CD14-positive monocyte (primary cell): Measurements from ENCODE around the gene HERC5. TPM values are rescaled to one million over a fixed set of nuclear protein-coding genes. Genes with fewer than 3 reads are reported as not detected.

ENCODE experiments used
- DNase-seq, 3 donors: peaks; one replicate each; pipeline ENCODE4 v3.0.0-alpha.2; 2011 to 2022
- H2AFZ ChIP-seq: 2 replicates; pipeline ENCODE4 v1.6.0; 2012; ENCODE audit warnings: mild to moderate bottlenecking, low read depth, low read length, inconsistent platforms; ENCODE audit not compliant: insufficient read depth, poor library complexity, severe bottlenecking
- H3K27ac ChIP-seq, 2 donors: 1 replicate in 1 of 2; 2 replicates in 1 of 2; pipeline ENCODE4 v1.5.1; 2012 to 2013; ENCODE audit warnings: low read length in 2 of 2, control low read depth in 1 of 2, inconsistent platforms in 1 of 2, low read depth in 1 of 2, mild to moderate bottlenecking in 1 of 2
- H3K27me3 ChIP-seq, 2 donors: one replicate each; pipeline versions ENCODE4 v1.6.0 to v1.6.1; 2011 to 2013; ENCODE audit warnings: low read length in 2 of 2; ENCODE audit not compliant: control insufficient read depth in 2 of 2, insufficient read depth in 2 of 2
- H3K36me3 ChIP-seq, 2 donors: replicated peaks in 1 of 2; 1 replicate in 1 of 2; 2 replicates in 1 of 2; pipeline versions ENCODE4 v1.5.1 to v1.6.1; 2012 to 2013; ENCODE audit warnings: low read length in 2 of 2, control low read depth in 1 of 2, inconsistent platforms in 1 of 2, mild to moderate bottlenecking in 1 of 2; ENCODE audit not compliant: insufficient read depth in 2 of 2, control insufficient read depth in 1 of 2
- H3K4me1 ChIP-seq, 2 donors: 1 replicate in 1 of 2; 2 replicates in 1 of 2; pipeline versions ENCODE4 v1.5.1 to v1.6.1; 2012 to 2013; ENCODE audit warnings: low read length in 2 of 2, control low read depth in 1 of 2, inconsistent platforms in 1 of 2, mild to moderate bottlenecking in 1 of 2, moderate library complexity in 1 of 2; ENCODE audit not compliant: insufficient read depth in 2 of 2, control insufficient read depth in 1 of 2
- H3K4me2 ChIP-seq: replicated peaks from 2 replicates; pipeline ENCODE3; 2012; ENCODE audit warnings: low read length, moderate library complexity, mild to moderate bottlenecking; ENCODE audit not compliant: poor library complexity, severe bottlenecking; ENCODE audit errors: extremely low read depth
- H3K4me3 ChIP-seq, 3 experiments: fragments of 200-600 bp in 1 of 3; sonication (generic) in 1 of 3; replicated peaks in 1 of 3; 1 replicate in 2 of 3; 2 replicates in 1 of 3; pipeline ENCODE4 v1.5.1; 2011 to 2013; ENCODE audit warnings: low read length in 3 of 3, mild to moderate bottlenecking in 3 of 3, control low read depth in 2 of 3, low read depth in 2 of 3, inconsistent platforms in 1 of 3, moderate library complexity in 1 of 3
- H3K79me2 ChIP-seq: 2 replicates; pipeline ENCODE4 v1.6.0; 2012; ENCODE audit warnings: mild to moderate bottlenecking, control low read depth, inconsistent platforms, low read length, moderate library complexity; ENCODE audit not compliant: insufficient read depth
- H3K9ac ChIP-seq: 2 replicates; pipeline ENCODE4 v1.6.0; 2017; ENCODE audit warnings: low read length, mild to moderate bottlenecking; ENCODE audit not compliant: insufficient read depth, poor library complexity, severe bottlenecking
- H3K9me3 ChIP-seq, 2 donors: replicated peaks in 1 of 2; 1 replicate in 1 of 2; 2 replicates in 1 of 2; pipeline versions ENCODE4 v1.5.1 to v1.6.1; 2012 to 2013; ENCODE audit warnings: low read length in 2 of 2, control low read depth in 1 of 2; ENCODE audit not compliant: control insufficient read depth in 1 of 2, insufficient read depth in 1 of 2
- H4K20me1 ChIP-seq: 2 replicates; pipeline ENCODE4 v1.6.0; 2012; ENCODE audit warnings: mild to moderate bottlenecking, low read length, control low read depth, moderate library complexity; ENCODE audit not compliant: insufficient read depth
- H3K27ac Mint-ChIP-seq, 7 donors: one replicate each; pipeline ENCODE4 v1.8.0; 2020; ENCODE audit warnings: mild to moderate bottlenecking in 7 of 7, mixed read lengths in 7 of 7, moderate library complexity in 6 of 7, inconsistent platforms in 2 of 7
- H3K27me3 Mint-ChIP-seq, 3 donors: one replicate each; pipeline ENCODE4 v1.8.0; 2021 to 2022; ENCODE audit warnings: low read depth in 3 of 3, mild to moderate bottlenecking in 3 of 3, mixed read lengths in 3 of 3, moderate library complexity in 3 of 3, inconsistent platforms in 1 of 3
- H3K36me3 Mint-ChIP-seq, 2 donors: one replicate each; pipeline ENCODE4 v1.8.0; 2020; ENCODE audit warnings: mixed read lengths in 2 of 2, inconsistent platforms in 1 of 2, mild to moderate bottlenecking in 1 of 2
- H3K4me1 Mint-ChIP-seq: one replicate; pipeline ENCODE4 v1.8.0; 2020; ENCODE audit warnings: mild to moderate bottlenecking, mixed read lengths
- H3K4me3 Mint-ChIP-seq, 2 donors: one replicate each; pipeline ENCODE4 v1.8.0; 2020; ENCODE audit warnings: mild to moderate bottlenecking in 2 of 2, mixed read lengths in 2 of 2, moderate library complexity in 1 of 2
- H3K9me3 Mint-ChIP-seq, 7 donors: one replicate each; pipeline ENCODE4 v1.8.0; 2020 to 2022; ENCODE audit warnings: mixed read lengths in 7 of 7, mild to moderate bottlenecking in 6 of 7, moderate library complexity in 6 of 7, inconsistent platforms in 2 of 7
- WGBS: methylation state at CpG from one replicate; pipeline ENCODE4 v1.1.5; 2013; ENCODE audit warnings: missing lambda C conversion rate; ENCODE audit not compliant: insufficient coverage; 5-methylcytosine and 5-hydroxymethylcytosine counted together
- intact Hi-C, 2 donors: fragments of 100-400 bp; cut with micrococcal nuclease; formaldehyde crosslinking; loops; one replicate each; pipeline versions ENCODE4 v1.15.0 to v1.15.1; 2023
- polyA plus RNA-seq, 3 donors: library from polyadenylated mRNA; depleted of rRNA in 1 of 3; unstranded in 2 of 3; stranded (reverse) in 1 of 3; fragments of 300-500 nt in 2 of 3; fragments of >200 nt in 1 of 3; fragmentation: Illumina TruSeq in 2 of 3; gene quantifications; 1 replicate in 2 of 3; 2 replicates in 1 of 3; pipeline ENCODE4 v1.2.3, GENCODE V29; 2012 to 2021
- TF ChIP-seq, protein P1 (sequence below): fragments of 200-600 bp; IDR thresholded peaks from one replicate; pipeline ENCODE4 v1.8.0; 2022; ENCODE audit warnings: antibody characterized with exemption, mild to moderate bottlenecking

Gene HERC5
- polyA plus RNA-seq, 3 donors = 2.9 to 10.4 (median 8.1) TPM

- no peak overlapping the region for H3K4me3 Mint-ChIP-seq
- peaks cover 0 to 4% of the 10 kb centered on the region in 2 donors for H3K36me3 ChIP-seq
- H3K9ac ChIP-seq = no peak overlapping the region
- H2AFZ ChIP-seq = no peak overlapping the region
- H3K27me3 ChIP-seq = no peaks in the 10 kb centered on the region
- no peak overlapping the region for H3K27ac ChIP-seq
- no peaks in the 10 kb centered on the region for H3K4me1 ChIP-seq
- TF ChIP-seq, protein P1, sequence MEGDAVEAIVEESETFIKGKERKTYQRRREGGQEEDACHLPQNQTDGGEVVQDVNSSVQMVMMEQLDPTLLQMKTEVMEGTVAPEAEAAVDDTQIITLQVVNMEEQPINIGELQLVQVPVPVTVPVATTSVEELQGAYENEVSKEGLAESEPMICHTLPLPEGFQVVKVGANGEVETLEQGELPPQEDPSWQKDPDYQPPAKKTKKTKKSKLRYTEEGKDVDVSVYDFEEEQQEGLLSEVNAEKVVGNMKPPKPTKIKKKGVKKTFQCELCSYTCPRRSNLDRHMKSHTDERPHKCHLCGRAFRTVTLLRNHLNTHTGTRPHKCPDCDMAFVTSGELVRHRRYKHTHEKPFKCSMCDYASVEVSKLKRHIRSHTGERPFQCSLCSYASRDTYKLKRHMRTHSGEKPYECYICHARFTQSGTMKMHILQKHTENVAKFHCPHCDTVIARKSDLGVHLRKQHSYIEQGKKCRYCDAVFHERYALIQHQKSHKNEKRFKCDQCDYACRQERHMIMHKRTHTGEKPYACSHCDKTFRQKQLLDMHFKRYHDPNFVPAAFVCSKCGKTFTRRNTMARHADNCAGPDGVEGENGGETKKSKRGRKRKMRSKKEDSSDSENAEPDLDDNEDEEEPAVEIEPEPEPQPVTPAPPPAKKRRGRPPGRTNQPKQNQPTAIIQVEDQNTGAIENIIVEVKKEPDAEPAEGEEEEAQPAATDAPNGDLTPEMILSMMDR = no peak
- no peak overlapping the region for H3K4me3 ChIP-seq
- intact Hi-C loops = no loop called here
- peaks cover 26 to 39% of the 10 kb centered on the region in 2 donors for H3K36me3 Mint-ChIP-seq
- peaks cover 0 to 4% (median 0%) of the 10 kb centered on the region in 7 donors for H3K9me3 Mint-ChIP-seq
- peaks cover 0 to 1% (median 0%) of the 10 kb centered on the region in 3 donors for H3K27me3 Mint-ChIP-seq
- H3K79me2 ChIP-seq = no peaks in the 10 kb centered on the region
- H3K27ac Mint-ChIP-seq = no peak overlapping the region
- H4K20me1 ChIP-seq = no peaks in the 10 kb centered on the region
- no peak overlapping the region for H3K4me2 ChIP-seq
- H3K4me1 Mint-ChIP-seq = peaks cover under 1% of the 10 kb centered on the region
- DNase-seq = no peak
- WGBS = no CpG with 5 or more reads among the region's 1 CpG
- H3K9me3 ChIP-seq = no peaks in the 10 kb centered on the region
Measured at GRCh38 chr4:88409789-88410188, 47.1 kb upstream of the HERC5 start.

DNA sequence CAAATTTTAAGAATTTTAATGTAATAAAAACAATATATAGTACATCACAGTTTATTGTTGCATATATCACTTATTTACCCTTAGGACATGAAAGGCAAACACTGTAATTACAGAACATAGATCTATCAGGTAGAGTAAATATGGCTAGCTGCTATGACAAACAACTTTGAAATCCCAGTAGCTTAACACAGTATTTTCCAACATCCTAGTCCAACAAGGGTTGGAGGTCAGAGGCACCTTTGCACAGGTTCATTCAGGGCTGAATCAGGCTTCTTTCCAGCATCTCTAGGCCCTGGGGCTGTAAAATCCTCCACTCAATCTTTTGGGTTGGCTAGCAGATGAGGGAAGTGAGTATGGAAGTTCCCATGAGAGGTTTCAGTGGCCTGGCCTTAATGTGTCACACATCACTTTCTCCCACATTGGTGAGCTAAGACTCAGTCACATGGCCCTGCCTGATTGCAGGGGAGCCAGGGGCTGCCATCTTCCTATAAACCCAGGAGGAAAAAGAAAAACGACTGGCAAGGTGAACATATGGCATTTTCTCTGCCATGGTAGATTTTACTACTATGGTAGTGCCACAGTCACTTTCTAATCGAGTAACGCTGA is 45.3 kb upstream of the HERC5 start:
- Mint-ChIP-seq H3K4me3 (no peak overlapping the region), H3K9me3 (peaks cover 0 to 4% (median 0%) of the 10 kb centered on the region in 7 donors), H3K36me3 (peaks cover 23 to 36% of the 10 kb centered on the region in 2 donors), H3K27ac (peak overlapping the region in 1 of 7 donors; percentile 21), H3K27me3 (peaks cover 0 to 1% (median 0%) of the 10 kb centered on the region in 3 donors), H3K4me1 (peaks cover 2% of the 10 kb centered on the region)
- no peaks in the 10 kb centered on the region for H3K79me2 ChIP-seq
- no peak overlapping the region for H2AFZ ChIP-seq
- H3K27ac ChIP-seq = no peak overlapping the region
- H4K20me1 ChIP-seq = no peaks in the 10 kb centered on the region
- peaks cover 0 to 4% of the 10 kb centered on the region in 2 donors for H3K36me3 ChIP-seq
- H3K4me3 ChIP-seq = no peak overlapping the region
- H3K4me2 ChIP-seq = no peak overlapping the region
- no peaks in the 10 kb centered on the region for H3K4me1 ChIP-seq
- no peaks in the 10 kb centered on the region for H3K27me3 ChIP-seq
- WGBS = no CpG with 5 or more reads among the region's 3 CpGs
- no peak overlapping the region for H3K9ac ChIP-seq
- intact Hi-C loops = no loop called here
- TF ChIP-seq, protein P1 = no peak
- no peaks in the 10 kb centered on the region for H3K9me3 ChIP-seq
- DNase-seq = peak in 1 of 3 donors; percentile 5
